Ovary (tissue), 3 donors: ENCODE data around the gene GSTA3.

ENCODE experiments used
- POLR2A ChIP-seq: fragments of 450-650 bp; IDR thresholded peaks from one replicate; pipeline ENCODE4 v1.6.1; 2017; ENCODE audit warnings: antibody characterized with exemption, mild to moderate bottlenecking, moderate library complexity
- TF ChIP-seq, protein P1 (sequence below), 3 donors: fragments of 450-650 bp in 2 of 3; fragments of 200-600 bp in 1 of 3; IDR thresholded peaks; one replicate each; pipeline versions ENCODE4 v1.5.1 to v1.8.0; 2016 to 2022; ENCODE audit warnings: antibody characterized with exemption in 3 of 3, mild to moderate bottlenecking in 1 of 3
- donor health status: DM: no; HTN: no; CAD: no.

DNA sequence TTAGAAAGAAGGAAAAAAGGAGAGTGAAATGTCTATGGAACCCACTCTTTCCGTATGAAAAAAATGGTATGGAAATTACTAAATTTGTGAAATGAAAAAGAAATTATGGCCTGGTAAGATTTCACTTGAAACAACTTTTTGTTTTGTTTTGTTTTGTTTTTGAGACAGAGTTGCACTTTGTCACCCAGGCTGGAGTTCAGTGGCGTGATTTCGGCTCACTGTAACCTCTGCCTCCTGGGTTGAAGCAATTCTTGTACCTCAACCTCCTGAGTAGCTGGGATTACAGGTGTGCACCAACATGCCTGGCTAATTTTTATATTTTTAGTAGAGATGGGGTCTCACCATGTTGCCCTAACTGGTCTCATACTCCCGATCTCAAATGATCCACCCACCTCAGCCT, 51.1 kb downstream of the GSTA3 start:
- no peak for TF ChIP-seq POLR2A
- TF ChIP-seq, protein P1, sequence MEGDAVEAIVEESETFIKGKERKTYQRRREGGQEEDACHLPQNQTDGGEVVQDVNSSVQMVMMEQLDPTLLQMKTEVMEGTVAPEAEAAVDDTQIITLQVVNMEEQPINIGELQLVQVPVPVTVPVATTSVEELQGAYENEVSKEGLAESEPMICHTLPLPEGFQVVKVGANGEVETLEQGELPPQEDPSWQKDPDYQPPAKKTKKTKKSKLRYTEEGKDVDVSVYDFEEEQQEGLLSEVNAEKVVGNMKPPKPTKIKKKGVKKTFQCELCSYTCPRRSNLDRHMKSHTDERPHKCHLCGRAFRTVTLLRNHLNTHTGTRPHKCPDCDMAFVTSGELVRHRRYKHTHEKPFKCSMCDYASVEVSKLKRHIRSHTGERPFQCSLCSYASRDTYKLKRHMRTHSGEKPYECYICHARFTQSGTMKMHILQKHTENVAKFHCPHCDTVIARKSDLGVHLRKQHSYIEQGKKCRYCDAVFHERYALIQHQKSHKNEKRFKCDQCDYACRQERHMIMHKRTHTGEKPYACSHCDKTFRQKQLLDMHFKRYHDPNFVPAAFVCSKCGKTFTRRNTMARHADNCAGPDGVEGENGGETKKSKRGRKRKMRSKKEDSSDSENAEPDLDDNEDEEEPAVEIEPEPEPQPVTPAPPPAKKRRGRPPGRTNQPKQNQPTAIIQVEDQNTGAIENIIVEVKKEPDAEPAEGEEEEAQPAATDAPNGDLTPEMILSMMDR (IDR thresholded peaks at IDR 0.05): no peak
